ENCODE results near the gene RGL4. TPM values are rescaled to one million over a fixed set of nuclear protein-coding genes. Genes with fewer than 3 reads are reported as not detected.

The RGL4 gene
- total and polyA plus RNA-seq, 2 of the 8 experiments (the other 6 are each of a cell fraction or from before 2014, with no cell fraction given): not detected

DNA sequence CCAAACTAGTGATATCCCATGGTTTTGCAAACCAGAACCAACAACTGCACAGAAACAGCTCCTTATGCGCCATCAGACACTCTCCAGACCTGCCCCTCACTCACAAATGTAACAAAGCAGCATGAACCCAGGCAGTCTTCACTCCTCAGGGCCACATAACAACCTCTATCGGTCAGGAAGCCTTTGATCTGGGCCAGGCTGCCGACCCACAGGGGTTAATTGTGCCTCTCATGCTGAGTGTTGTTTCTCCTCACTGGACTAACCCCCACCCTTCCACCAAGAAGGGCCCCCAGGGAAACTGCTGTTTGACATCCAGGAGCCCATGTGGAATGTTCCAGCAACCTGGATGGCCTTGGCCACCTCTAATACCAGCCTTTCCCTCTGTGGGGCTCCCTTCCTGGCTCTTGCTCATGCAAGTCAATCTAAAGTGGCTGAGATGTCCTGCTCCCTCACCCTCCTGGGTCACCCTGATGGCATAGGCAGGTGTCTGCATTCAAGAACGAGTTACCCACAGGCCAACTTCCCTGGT is 7.9 kb upstream of the RGL4 start:
- ChIA-PET CTCF (ENCODE audit: partially characterized antibody) (interaction anchor here (2.0 kb wide), 1 partner anchor 9 kb away, joined by 4 read pairs; no protein-coding TSS in a partner anchor), POLR2A (ENCODE audit: partially characterized antibody) (no interaction called here)
- no peaks in the 10 kb centered on the region; the same call in 1 of the 2 replicates for H3K79me1 ChIP-seq (ENCODE audit: low read depth, low read length)
- H4K8ac ChIP-seq (ENCODE audit: extremely low read depth, insufficient read depth, low read length): no peak overlapping the region
- no peak overlapping the region for H2BK15ac ChIP-seq (ENCODE audit: low read length)
- no peak overlapping the region for H2BK12ac ChIP-seq (ENCODE audit: low read depth, low read length)
- H4K20me1 ChIP-seq (replicated peaks in 1 of 2; ENCODE audit: control insufficient read depth in 1 of 2, insufficient read depth in 2 of 2, low read length in 2 of 2): peaks cover 5 to 13% of the 10 kb centered on the region in 2 experiments
- no peak overlapping the region for H4K91ac ChIP-seq (replicated peaks; ENCODE audit: insufficient read length, low read length)
- no peak overlapping the region for H3K18ac ChIP-seq (ENCODE audit: extremely low read depth, low read length)
- H3K4me2 ChIP-seq (ENCODE audit: insufficient read depth in 1 of 2, low read depth in 2 of 2, low read length in 2 of 2): no peak overlapping the region
- H2BK5ac ChIP-seq (ENCODE audit: low read depth, low read length): no peak overlapping the region
- peaks cover 0 to 4% (median 2%) of the 10 kb centered on the region in 4 experiments; a peak in 4 of 8 replicates for H3K36me3 ChIP-seq (ENCODE audit: control insufficient read depth in 2 of 4, insufficient read depth in 4 of 4, low read length in 3 of 4)
- no peaks in the 10 kb centered on the region for H3K79me2 ChIP-seq (ENCODE audit: control insufficient read depth in 1 of 2, insufficient read depth in 2 of 2, low read length in 2 of 2)
- no peak for TF ChIP-seq RXRA (IDR thresholded peaks at IDR 0.05; ENCODE audit: insufficient read depth, low read depth, low read length)
- TF ChIP-seq SIRT6 (IDR thresholded peaks at IDR 0.05; ENCODE audit: low read length): no peak
- H3K56ac ChIP-seq (replicated peaks; ENCODE audit: insufficient read length, low read depth, low read length): no peak overlapping the region
- no peak overlapping the region for H3K23ac ChIP-seq (ENCODE audit: insufficient read length)
- no peak overlapping the region for H2BK20ac ChIP-seq (ENCODE audit: low read length)
- H2AFZ ChIP-seq (ENCODE audit: low read length): no peak overlapping the region
- no peak overlapping the region for H3K27ac ChIP-seq (ENCODE audit: low read depth, low read length)
- no peak overlapping the region for H4K5ac ChIP-seq (ENCODE audit: insufficient read length, low read depth, low read length)
- H2BK120ac ChIP-seq (replicated peaks; ENCODE audit: low read depth, low read length): no peak overlapping the region
- H2AK5ac ChIP-seq (ENCODE audit: low read depth, low read length): no peak overlapping the region
- no peaks in the 10 kb centered on the region for H3K23me2 ChIP-seq (ENCODE audit: low read depth, low read length)
- no peak overlapping the region for H3K9ac ChIP-seq (replicated peaks in 1 of 4; ENCODE audit: extremely low read depth in 1 of 4, low read depth in 3 of 4, low read length in 3 of 4)
- H3K27me3 ChIP-seq (replicated peaks in 1 of 4; ENCODE audit: control insufficient read depth in 3 of 4, extremely low read depth in 1 of 4, insufficient read depth in 3 of 4, low read length in 3 of 4): no peaks in the 10 kb centered on the region
- no peak overlapping the region for H3K4me3 ChIP-seq (ENCODE audit: extremely low read depth in 1 of 4, insufficient read depth in 2 of 4, low read depth in 3 of 4, low read length in 4 of 4)
- WGBS, 2 experiments (ENCODE audit: extremely low coverage in 1 of 2, insufficient coverage in 1 of 2, insufficient read length in 1 of 2, insufficient replicate concordance in 2 of 2, low coverage in 1 of 2, low lambda C conversion rate in 2 of 2, missing lambda C conversion rate in 1 of 2): 82% methylated on average over 4 of the region's 4 CpGs; no CpG with 5 or more reads in 1 of the 2 experiments
- H3K14ac ChIP-seq (ENCODE audit: insufficient read length): no peak overlapping the region
- DNase-seq (ENCODE audit: low read depth in 1 of 2, low spot score in 2 of 2): no peak
- FAIRE-seq: no peak
- peaks cover 0 to 2% (median 0%) of the 10 kb centered on the region in 4 experiments; a peak in 2 of 7 replicates for H3K4me1 ChIP-seq (replicated peaks in 1 of 4; ENCODE audit: control insufficient read depth in 3 of 4, insufficient read depth in 4 of 4, low read length in 3 of 4)
- no peak overlapping the region for H3K4ac ChIP-seq (replicated peaks; ENCODE audit: insufficient read length, low read depth, low read length)
- no peaks in the 10 kb centered on the region for H3K9me3 ChIP-seq (ENCODE audit: insufficient read depth in 2 of 2, low read depth in 1 of 2, low read length in 1 of 2)

All from H1 (cell line).